GM18867 (cell line): ENCODE measurements around the gene LRMDA.

Experiments
- ATAC-seq: cut with Tn5 transposase; IDR thresholded peaks from one replicate; pipeline ENCODE4 v1.9.1; 2021; ENCODE audit warnings: mild to moderate bottlenecking, moderate library complexity; ENCODE audit not compliant: unreplicated experiment

Gene LRMDA

GRCh38 chr10:75431180-75432111 lies at the start of gene LRMDA:
Gene LRMDA, plus strand, starts transcription at chr10:75431624.
- ATAC-seq, result peak; percentile 38

GRCh38 chr10:75386128-75386527 lies 45.3 kb upstream of the LRMDA start:
- ATAC-seq, result no peak

GRCh38 chr10:75388082-75388481 lies 43.3 kb upstream of the LRMDA start:
- ATAC-seq, result no peak

GRCh38 chr10:75390178-75390577 lies 41.2 kb upstream of the LRMDA start:
- ATAC-seq, result no peak

GRCh38 chr10:75392271-75392670 lies 39.2 kb upstream of the LRMDA start:
- ATAC-seq, result no peak

- no peak for ATAC-seq
Observed at GRCh38 chr10:75392744-75393143, 38.7 kb upstream of the LRMDA start.

GRCh38 chr10:75394221-75394620 lies 37.2 kb upstream of the LRMDA start:
- ATAC-seq, result no peak

- ATAC-seq, result no peak
Observed at GRCh38 chr10:75395066-75395931, 36.1 kb upstream of the LRMDA start.

GRCh38 chr10:75395932-75396630 lies 35.3 kb upstream of the LRMDA start:
- ATAC-seq, result no peak

GRCh38 chr10:75396631-75397495 lies 34.6 kb upstream of the LRMDA start:
- ATAC-seq, result no peak

- ATAC-seq, result no peak
Observed at GRCh38 chr10:75397496-75398199, 33.8 kb upstream of the LRMDA start.

- ATAC-seq, result no peak
Observed at GRCh38 chr10:75398200-75398691, 33.2 kb upstream of the LRMDA start.

GRCh38 chr10:75398692-75399460 lies 32.5 kb upstream of the LRMDA start:
- ATAC-seq, result no peak

- no peak for ATAC-seq
Observed at GRCh38 chr10:75399461-75400162, 31.8 kb upstream of the LRMDA start.

GRCh38 chr10:75400163-75400770 lies 31.2 kb upstream of the LRMDA start:
- no peak for ATAC-seq

- ATAC-seq, result peak; percentile 27
Observed at GRCh38 chr10:75400771-75401568, 30.5 kb upstream of the LRMDA start.
